GM12801 (cell line): ENCODE results near the gene RNASE13.

Source experiments
- TF ChIP-seq, protein P1 (sequence below): IDR thresholded peaks from one replicate; pipeline ENCODE4 v1.5.1; 2011; ENCODE audit warnings: control low read depth; ENCODE audit not compliant: insufficient read length; ENCODE audit errors: extremely low read depth

RNASE13 gene

DNA sequence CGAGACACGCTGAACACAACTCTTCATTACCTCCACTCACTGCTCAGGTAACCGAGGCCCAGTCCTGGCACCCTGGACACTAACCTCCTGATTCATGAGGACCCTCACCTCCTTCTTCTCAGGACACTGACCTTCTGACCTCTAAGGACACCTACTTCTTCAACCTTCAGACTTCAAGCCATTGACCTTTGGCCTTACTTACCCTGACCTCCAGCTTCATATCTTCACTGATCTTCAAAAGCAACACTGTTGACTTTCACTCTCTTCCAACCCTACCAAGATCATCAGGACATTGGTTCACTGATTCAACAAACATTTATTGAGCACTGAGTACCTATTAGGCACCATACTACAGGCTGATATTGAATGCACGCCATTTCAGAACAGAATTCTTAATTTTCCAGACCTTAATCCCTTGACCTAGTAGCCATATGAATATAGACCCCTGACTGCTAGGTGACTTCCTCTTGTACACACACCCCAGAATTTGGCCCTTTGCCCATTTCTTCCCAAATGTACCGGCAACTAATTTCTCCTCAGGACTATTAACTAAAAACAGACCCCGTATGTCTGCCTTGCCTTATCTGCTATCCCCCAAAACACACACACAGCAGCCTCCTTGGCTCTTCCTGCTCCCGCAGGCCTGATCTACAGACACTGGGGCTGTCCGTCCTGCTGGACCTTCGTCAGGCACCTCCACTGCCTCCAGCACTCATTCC is 41.3 kb upstream of the RNASE13 start:
- TF ChIP-seq, protein P1, sequence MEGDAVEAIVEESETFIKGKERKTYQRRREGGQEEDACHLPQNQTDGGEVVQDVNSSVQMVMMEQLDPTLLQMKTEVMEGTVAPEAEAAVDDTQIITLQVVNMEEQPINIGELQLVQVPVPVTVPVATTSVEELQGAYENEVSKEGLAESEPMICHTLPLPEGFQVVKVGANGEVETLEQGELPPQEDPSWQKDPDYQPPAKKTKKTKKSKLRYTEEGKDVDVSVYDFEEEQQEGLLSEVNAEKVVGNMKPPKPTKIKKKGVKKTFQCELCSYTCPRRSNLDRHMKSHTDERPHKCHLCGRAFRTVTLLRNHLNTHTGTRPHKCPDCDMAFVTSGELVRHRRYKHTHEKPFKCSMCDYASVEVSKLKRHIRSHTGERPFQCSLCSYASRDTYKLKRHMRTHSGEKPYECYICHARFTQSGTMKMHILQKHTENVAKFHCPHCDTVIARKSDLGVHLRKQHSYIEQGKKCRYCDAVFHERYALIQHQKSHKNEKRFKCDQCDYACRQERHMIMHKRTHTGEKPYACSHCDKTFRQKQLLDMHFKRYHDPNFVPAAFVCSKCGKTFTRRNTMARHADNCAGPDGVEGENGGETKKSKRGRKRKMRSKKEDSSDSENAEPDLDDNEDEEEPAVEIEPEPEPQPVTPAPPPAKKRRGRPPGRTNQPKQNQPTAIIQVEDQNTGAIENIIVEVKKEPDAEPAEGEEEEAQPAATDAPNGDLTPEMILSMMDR: no peak

DNA sequence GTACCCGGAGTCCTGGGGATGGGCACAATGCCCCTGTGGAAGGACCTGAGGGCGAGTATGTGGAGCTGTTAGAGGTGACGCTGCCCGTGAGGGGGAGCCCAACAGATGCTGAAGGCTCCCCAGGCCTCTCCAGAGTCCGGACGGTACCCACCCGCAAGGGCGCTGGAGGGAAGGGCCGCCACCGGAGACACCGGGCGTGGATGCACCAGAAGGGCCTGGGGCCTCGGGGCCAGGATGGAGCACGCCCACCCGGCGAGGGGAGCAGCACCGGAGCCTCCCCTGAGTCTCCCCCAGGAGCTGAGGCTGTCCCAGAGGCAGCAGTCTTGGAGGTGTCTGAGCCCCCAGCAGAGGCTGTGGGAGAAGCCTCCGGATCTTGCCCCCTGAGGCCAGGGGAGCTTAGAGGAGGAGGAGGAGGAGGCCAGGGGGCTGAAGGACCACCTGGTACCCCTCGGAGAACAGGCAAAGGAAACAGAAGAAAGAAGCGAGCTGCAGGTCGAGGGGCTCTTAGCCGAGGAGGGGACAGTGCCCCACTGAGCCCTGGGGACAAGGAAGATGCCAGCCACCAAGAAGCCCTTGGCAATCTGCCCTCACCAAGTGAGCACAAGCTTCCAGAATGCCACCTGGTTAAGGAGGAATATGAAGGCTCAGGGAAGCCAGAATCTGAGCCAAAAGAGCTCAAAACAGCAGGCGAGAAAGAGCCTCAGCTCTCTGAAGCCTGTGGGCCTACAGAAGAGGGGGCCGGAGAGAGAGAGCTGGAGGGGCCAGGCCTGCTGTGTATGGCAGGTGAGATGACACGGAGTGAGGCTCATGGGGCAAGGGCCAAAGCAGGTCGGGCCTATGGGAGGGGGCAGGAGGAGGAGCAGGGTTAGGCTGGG is 40.0 kb upstream of the RNASE13 start:
- TF ChIP-seq, protein P1: no peak

DNA sequence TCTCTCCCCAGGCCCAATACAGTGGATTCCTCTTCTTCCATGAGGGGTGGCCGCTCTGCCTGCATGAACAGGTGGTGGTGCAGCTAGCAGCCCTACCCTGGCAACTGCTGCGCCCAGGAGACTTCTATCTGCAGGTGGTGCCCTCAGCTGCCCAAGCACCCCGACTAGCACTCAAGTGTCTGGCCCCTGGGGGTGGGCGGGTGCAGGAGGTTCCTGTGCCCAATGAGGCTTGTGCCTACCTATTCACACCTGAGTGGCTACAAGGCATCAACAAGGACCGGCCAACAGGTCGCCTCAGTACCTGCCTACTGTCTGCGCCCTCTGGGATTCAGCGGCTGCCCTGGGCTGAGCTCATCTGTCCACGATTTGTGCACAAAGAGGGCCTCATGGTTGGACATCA is 39.3 kb upstream of the RNASE13 start:
- TF ChIP-seq, protein P1: no peak

GRCh38 chr14:21072781-21073339 is 38.3 kb upstream of the RNASE13 start:
- TF ChIP-seq, protein P1: no peak

GRCh38 chr14:21072031-21072473 is 37.4 kb upstream of the RNASE13 start:
- TF ChIP-seq, protein P1: no peak

- TF ChIP-seq, protein P1: no peak
These were observed 36.8 kb upstream of the RNASE13 start for GRCh38 chr14:21071225-21072030.

DNA sequence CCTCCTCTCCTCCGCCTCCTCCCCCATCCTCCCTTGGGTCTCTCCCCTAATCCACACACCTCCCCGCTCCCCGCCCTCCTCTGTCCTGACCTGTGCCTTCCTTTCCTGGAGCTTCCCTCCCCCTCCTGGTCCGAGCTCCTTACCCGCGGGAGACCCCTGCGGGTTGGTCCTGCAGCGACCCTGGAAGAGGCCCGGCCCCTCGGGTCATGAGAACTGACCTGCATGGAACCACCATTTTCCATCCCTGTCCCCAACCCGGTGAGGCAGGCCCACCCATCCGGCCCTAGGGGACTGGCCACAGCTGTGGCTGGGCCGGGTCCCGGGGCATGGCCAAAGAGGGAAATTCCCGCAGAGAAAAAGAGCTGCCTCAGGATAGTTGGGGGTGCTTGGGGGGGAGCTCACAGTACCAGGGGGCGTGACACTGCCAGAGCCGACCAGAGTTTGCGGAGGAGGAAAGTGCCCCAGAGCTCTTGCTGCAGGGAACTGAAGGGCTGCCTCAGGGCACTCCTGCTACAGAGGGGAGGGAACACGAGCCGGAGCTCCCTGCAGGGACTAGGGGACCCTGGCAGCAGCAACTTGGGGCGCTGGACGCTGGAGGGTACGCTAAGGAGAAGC is 36.1 kb upstream of the RNASE13 start:
- TF ChIP-seq, protein P1: no peak
